ENCODE results near the gene NOTCH2.
A peak's percentile ranks its signal among the peaks of the same experiment; 100 is the strongest.
"Not testable (repeated sequence)": the region's sequence is repeated elsewhere in the genome, so short reads cannot be mapped to it uniquely, and the experiment has no call there.

Gene NOTCH2

DNA sequence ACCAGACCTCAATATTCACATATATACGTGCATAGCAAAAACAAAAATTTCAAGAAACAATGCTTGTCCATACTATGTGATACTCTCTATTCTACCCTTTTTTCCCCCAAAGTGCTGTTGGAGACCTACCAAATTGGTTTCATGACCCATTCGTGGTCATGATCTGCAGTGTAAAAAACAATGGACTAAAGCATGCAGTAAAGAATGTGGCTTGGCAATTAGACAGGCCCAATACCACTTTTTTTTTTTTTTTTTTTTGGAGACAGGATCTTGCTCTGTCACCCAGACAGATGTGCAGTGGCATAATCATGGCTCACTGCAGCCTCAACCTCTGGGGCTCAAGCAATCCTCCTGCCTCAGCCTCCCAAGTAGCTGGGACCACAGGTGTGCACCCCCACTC lies 21.3 kb downstream of the NOTCH2 start:
- not testable (repeated sequence) for DNase-seq

- not testable (repeated sequence) for DNase-seq
Observed at GRCh38 chr1:120041771-120042170, 27.7 kb downstream of the NOTCH2 start.

DNA sequence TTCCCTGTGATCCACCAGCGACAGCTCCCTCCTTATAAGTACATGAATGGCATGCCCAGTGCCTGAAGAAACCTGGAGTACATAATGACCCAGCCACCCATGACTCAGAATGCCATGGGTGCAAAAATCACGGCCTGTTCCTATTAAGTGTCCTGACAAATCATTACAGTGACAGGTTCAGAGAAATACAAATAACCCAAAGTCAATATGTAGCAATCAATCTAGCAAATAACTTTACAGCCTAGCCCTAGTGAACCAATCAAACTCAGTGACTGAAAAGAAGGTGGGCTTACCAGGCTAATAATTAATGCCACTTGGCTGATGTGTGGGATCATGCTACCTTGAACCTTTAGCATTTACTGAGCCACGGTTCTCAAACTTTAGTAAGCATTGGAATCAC lies 37.2 kb downstream of the NOTCH2 start:
- not testable (repeated sequence) for DNase-seq

GRCh38 chr1:120023791-120024190 lies 45.7 kb downstream of the NOTCH2 start:
- DNase-seq: not testable (repeated sequence)

GRCh38 chr1:120014978-120015377 lies 54.5 kb downstream of the NOTCH2 start:
- not testable (repeated sequence) for DNase-seq

DNA sequence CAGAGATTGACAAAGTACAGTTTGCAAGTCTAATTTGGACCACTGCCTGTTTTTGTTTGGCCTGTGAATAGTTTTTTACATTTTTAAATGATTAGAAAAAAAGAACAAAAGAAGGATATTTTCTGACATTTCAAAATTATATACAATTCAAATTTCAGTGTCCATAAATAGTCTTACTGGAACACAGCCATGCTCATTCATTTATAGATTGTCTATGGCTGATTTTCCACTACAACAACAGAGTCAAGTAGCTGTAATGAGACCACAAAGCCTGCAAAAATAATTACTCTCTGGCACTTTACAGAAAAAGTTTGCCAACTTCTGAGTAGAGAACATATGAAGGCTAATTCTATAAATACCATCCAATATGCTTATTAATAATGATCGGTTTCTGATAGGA lies 61.1 kb downstream of the NOTCH2 start:
- not testable (repeated sequence) for DNase-seq

GRCh38 chr1:120007850-120008249 lies 61.6 kb downstream of the NOTCH2 start:
- DNase-seq: not testable (repeated sequence)

GRCh38 chr1:120001035-120001434 lies 68.4 kb downstream of the NOTCH2 start:
- DNase-seq: not testable (repeated sequence)

- DNase-seq: not testable (repeated sequence)
Observed at GRCh38 chr1:119996731-119997312, 72.6 kb downstream of the NOTCH2 start.

DNA sequence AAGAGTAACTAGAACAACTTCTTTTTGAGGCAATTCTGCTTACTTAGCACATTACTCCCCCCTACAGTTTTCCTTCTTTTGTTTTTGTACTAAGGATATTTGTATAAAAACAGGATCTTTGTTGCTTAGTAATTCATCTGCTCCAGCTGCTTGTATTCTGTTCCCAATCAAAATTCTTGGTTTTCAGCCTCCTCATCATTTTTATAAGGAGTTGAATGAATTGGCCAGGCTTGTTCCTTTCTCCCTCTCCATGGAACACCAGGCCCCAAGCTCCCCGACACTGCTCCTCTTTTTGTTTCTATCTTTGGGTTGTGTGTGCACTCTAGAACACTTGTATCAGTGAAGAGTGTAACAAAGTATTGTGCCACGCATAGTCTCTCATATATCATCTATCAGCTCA lies 73.5 kb downstream of the NOTCH2 start:
- DNase-seq: not testable (repeated sequence)

GRCh38 chr1:119988306-119989062 lies 81.0 kb downstream of the NOTCH2 start:
- no peak for DNase-seq

DNA sequence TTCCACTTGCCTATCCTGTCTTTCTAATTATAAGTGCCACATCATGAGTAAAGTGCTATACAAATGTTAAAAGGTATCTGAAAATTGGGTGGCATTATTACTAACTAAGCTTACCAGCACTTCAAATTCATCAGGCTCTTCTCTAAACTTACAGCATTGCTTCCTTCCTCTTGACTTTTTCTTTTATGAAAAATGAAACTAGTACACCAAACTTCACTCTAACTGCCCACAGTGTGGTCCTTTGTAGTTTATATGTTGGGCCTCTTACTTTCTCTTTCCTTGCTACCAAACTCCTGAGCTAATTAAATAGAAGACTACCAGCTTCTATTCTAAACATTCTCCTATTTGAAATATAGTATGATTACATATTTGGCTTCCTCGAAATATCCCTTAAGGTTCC lies 81.8 kb downstream of the NOTCH2 start:
- DNase-seq: no peak

DNA sequence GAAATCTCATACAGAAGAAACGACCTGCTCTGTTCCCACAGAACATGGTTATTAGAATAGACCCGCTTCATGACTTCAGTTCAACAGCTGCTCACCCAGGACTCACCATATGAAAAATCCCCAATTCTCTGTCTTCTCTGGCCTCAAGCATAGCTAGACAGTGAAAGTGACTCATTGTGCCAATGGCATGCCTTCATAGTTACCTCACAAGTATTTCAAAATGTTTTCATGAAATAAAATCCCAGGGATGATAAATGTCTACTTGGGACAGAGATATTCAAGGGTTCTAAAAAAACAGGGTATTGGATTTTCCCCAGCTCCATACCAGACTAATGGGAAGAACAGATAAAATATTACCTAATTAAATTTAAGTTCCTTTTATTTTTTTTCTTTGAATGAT lies 82.3 kb downstream of the NOTCH2 start:
- no peak for DNase-seq

GRCh38 chr1:119986007-119986497 lies 83.4 kb downstream of the NOTCH2 start:
- DNase-seq: no peak

DNA sequence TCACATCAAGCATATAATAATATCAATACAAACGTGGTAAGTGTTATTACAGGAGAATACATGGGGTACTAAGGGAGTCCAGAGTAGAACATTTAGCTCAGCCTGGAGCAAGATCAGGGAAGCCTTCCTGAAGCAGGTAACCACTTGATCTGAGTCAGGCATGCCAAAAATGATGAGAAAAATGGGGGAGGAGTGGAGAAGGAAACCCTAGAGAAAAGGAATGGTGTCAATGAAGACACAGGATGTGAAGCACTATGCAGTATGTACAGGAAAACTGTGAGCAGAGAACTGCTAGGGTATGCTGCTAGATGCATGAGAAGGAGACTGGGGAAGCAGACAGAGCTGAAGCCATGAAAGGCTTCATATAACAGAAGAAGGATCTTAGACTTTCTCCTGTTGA lies 84.7 kb downstream of the NOTCH2 start:
- no peak for DNase-seq

DNA sequence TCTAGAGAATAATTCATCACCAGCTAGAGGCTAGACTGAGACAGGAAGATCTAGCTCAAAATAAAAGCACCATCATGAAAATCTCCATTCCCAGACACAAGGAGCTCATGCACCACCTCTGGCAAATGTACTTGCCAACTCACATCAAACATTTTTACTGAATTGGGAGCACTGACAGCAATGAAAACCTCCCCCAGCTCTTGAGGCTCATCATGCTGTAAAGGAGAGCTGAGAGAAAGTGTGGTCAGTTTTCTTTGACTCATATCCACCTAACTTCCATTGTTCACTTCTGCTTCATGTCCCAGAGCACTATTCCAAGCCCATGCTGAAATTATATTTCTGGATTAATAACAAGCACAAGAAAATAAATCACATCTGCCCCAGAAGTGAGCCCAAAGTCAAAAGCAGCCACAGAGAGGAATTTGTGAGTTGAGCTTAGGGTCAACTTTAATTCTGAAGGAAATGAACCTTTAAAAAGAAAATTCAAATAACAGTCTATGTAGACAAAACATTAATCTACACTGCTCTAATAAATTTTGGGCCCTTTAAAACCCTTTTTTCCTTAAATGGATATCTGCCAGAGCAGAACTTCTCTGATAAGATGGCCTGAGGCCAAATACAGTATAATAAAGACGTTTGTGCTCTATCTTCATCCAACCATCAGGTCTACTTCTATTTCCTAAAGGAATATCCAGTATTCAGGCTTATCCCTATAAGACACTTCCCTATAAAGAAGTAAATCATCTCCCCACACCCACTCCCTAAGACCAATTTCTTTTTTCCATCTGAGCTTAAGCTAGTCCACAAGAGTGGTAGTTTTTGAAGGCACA lies 87.3 kb downstream of the NOTCH2 start:
- no peak for DNase-seq

- no peak for DNase-seq
Observed at GRCh38 chr1:119981496-119981895, 88.0 kb downstream of the NOTCH2 start.

DNA sequence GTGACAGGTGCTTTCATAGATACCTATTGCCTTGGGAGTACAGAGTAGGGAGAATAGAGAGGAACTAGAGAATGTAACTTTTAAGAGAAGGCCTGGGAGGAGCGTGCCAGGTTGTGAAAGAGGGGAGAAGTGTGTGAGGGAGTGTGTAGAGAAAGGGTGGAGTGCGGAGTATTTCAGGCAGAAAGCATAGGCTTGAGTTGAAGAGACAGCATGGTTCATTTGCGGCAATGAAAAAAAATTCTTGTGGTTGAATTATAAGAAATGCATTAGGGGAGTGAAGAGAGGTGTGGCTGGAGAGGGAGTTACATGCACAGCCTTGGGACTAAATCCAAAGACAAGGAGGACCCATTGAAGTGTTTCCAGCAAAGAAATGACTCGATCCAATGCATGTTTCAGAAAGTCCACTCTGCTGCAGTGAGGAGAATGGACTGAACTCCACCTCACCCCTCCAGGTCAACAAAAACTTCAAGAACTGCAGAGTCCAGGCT lies 91.4 kb downstream of the NOTCH2 start:
- peak; percentile 86 for DNase-seq

- DNase-seq: not testable (repeated sequence)
Observed at GRCh38 chr1:119977113-119977736, 92.2 kb downstream of the NOTCH2 start.

DNA sequence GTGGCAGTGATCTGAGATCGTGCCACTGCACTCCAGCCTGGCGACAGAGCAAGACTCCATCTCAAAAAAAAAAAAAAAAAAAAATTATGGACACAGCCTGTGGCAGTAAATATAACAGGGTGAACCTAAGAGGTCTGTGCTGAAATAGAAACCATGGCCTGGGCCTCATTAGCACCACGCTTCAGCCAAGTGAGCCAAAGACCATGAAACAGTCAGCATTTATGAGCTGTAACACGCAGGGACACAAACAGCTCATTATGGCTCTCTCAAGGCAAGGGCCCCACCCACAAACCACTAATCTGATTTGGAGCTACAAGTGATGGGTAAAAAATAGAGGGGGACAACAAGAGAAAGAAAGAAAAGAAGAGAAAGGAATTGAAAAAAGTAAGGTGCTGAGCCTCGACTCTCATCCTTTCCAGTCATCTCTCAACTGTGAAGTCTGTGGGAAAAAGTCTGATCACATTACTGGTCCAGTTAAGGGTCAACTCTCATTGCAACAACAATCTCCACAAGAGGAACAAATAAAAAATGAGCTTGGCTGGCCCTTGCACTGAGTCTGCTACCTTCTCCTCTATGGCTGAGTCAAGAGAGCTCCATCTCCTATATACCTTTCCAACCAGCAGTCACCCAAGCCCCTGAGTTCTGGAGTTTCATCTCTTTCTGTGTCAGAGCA lies 93.7 kb downstream of the NOTCH2 start:
- not testable (repeated sequence) for DNase-seq

DNA sequence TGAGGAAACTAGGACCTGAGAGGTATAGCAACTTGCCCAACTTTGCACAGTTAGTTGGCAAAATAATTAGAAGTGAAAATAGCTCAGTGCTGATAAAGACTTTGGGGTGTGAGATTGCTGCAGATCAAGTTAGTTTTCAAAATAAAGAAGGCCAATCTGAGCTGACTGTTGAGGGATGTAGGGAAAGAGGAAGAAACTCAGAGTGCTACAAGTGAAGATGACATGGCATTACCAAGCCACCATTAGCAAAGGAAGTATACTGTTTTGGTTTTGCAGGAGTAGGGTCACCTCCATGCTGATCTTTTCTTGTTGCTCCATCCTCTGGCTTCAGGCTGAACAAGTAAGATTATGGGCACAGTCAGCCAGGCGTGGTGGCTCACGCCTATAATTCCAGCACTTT lies 94.5 kb downstream of the NOTCH2 start:
- no peak for DNase-seq

DNA sequence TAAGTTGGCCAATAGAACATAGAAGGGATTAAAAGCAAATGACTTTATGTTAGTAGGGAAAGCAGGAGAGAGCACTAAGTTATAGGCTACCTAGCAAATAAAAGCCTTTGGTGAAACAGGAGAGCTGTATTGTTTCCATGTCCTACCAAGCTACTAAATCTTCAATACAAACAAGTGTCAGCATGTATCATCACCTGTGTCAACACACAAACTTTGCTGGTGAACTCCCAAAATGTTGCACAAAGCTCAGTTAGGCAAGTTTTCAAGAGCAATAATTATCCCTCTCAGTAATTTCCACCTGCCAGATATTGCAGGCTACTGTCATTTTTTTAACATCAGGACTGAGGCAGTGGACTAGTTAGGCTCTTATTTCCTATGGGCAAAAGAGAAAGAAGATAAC lies 95.4 kb downstream of the NOTCH2 start:
- DNase-seq: no peak
